Coronary artery (tissue), 2 donors: ENCODE measurements around the gene ZNF749.

ENCODE experiments used
- DNase-seq: peaks from one replicate; pipeline ENCODE4 v3.0.0-alpha.2; 2017; ENCODE audit warnings: low spot score
- H3K27ac ChIP-seq, 2 donors: fragments of 200-600 bp; sonication (generic); one replicate each; pipeline ENCODE4 v1.5.1; 2016 to 2019
- H3K4me3 ChIP-seq: fragments of 200-600 bp; sonication (generic); 2 replicates; pipeline ENCODE4 v1.5.1; 2016; ENCODE audit warnings: mild to moderate bottlenecking, moderate library complexity
- CTCF ChIP-seq: fragments of 200-600 bp; sonication (generic); IDR thresholded peaks from one replicate; pipeline ENCODE4 v1.5.1; 2019; ENCODE audit warnings: antibody characterized with exemption

The ZNF749 gene

GRCh38 chr19:57437931-57438330 is 2.8 kb downstream of the ZNF749 start:
- TF ChIP-seq CTCF: no peak
- DNase-seq: no peak
- no peak overlapping the region for H3K4me3 ChIP-seq
- no peak overlapping the region for H3K27ac ChIP-seq

- H3K4me3 ChIP-seq: no peak overlapping the region
- no peak for DNase-seq
Observed at GRCh38 chr19:57438925-57439324, 3.8 kb downstream of the ZNF749 start.

GRCh38 chr19:57441979-57442752 is 7.0 kb downstream of the ZNF749 start:
- TF ChIP-seq CTCF: no peak
- Histone ChIP-seq H3K27ac (no peak overlapping the region), H3K4me3 (no peak overlapping the region)
- DNase-seq: no peak

More at GRCh38 chr19:57438925-57439324, 3.8 kb downstream of the ZNF749 start:
- TF ChIP-seq CTCF: no peak
- H3K27ac ChIP-seq: no peak overlapping the region

GRCh38 chr19:57443121-57443696 is 8.1 kb downstream of the ZNF749 start:
- DNase-seq: no peak
- Histone ChIP-seq H3K27ac (no peak overlapping the region), H3K4me3 (no peak overlapping the region)
- TF ChIP-seq CTCF: no peak

GRCh38 chr19:57452307-57452706 is 17.2 kb downstream of the ZNF749 start:
- TF ChIP-seq CTCF: no peak
- DNase-seq: no peak
- Histone ChIP-seq H3K4me3 (no peak overlapping the region), H3K27ac (no peak overlapping the region)

- TF ChIP-seq CTCF: no peak
Observed at GRCh38 chr19:57465680-57466381, 30.7 kb downstream of the ZNF749 start.

More at GRCh38 chr19:57465680-57466381, 30.7 kb downstream of the ZNF749 start:
- Histone ChIP-seq H3K27ac (no peak overlapping the region), H3K4me3 (no peak overlapping the region)
- DNase-seq: no peak
